Measurements from ENCODE around the gene TRAF7. TPM values are rescaled to one million over a fixed set of nuclear protein-coding genes. Genes with fewer than 3 reads are reported as not detected.

The TRAF7 gene
- total and polyA plus RNA-seq, 2 donors (not counting 1 experiment from before 2014, with no cell fraction given) = 46.1 to 50.9 TPM

- intact Hi-C loops (cut with micrococcal nuclease) = no loop called here
- no peak overlapping the region for H3K9ac ChIP-seq (ENCODE audit: low read length)
- no peak for DNase-seq
- ChIA-PET POLR2A (no interaction called here), CTCF (no interaction called here)
- peaks cover 2% of the 10 kb centered on the region for H3K4me1 Mint-ChIP-seq
- H3K4me3 ChIP-seq (ENCODE audit: control extremely low read depth in 1 of 5, extremely low read depth in 1 of 5, insufficient read depth in 1 of 5, low read depth in 2 of 5, low read length in 4 of 5) = no peak overlapping the region
- no peak for TF ChIP-seq EZH2 (IDR thresholded peaks at IDR 0.05; ENCODE audit: borderline replicate concordance, insufficient read depth, low read depth, low read length, poor library complexity, severe bottlenecking)
- TF ChIP-seq CTCF (IDR thresholded peaks at IDR 0.05) = no peak
- H3K9me3 ChIP-seq (ENCODE audit: control extremely low read depth in 1 of 3, control insufficient read depth in 2 of 3, insufficient read depth in 1 of 3, low read length in 2 of 3) = peaks cover 0 to 14% (median 0%) of the 10 kb centered on the region in 3 donors
- H3K9me3 Mint-ChIP-seq (ENCODE audit: insufficient read depth) = no peaks in the 10 kb centered on the region
- 98% methylated on average over 12 of the region's 12 CpGs for WGBS (ENCODE audit: insufficient coverage)
- no peak overlapping the region for H3K27ac Mint-ChIP-seq
- no peak for ATAC-seq (ENCODE audit: low read depth)
- H3K79me2 ChIP-seq (ENCODE audit: control insufficient read depth, insufficient read depth, low read length) = peaks cover 66% of the 10 kb centered on the region
- peaks cover 0 to 26% of the 10 kb centered on the region in 2 experiments for H3K36me3 ChIP-seq (replicated peaks in 1 of 2; ENCODE audit: control extremely low read depth in 1 of 2, control insufficient read depth in 1 of 2, extremely low read depth in 1 of 2, insufficient read depth in 2 of 2, low read length in 1 of 2)
- no peak overlapping the region for H2AFZ ChIP-seq (ENCODE audit: insufficient read depth, low read depth, low read length, poor library complexity, severe bottlenecking)
- H3K4me2 ChIP-seq (replicated peaks; ENCODE audit: low read depth, low read length, poor library complexity, severe bottlenecking) = no peak overlapping the region
- H3K27me3 ChIP-seq (replicated peaks in 1 of 4; ENCODE audit: control extremely low read depth in 1 of 4, control insufficient read depth in 3 of 4, insufficient read depth in 4 of 4, low read length in 3 of 4) = no peaks in the 10 kb centered on the region
- H3K27me3 Mint-ChIP-seq = no peaks in the 10 kb centered on the region
- H3K4me1 ChIP-seq (ENCODE audit: control insufficient read depth in 2 of 2, insufficient read depth in 2 of 2, low read length in 2 of 2) = peaks cover 0 to 4% of the 10 kb centered on the region in 2 donors
- H3K4me3 Mint-ChIP-seq = no peak overlapping the region
- H3K27ac ChIP-seq (ENCODE audit: low read length in 2 of 2) = no peak overlapping the region
- peaks cover 41% of the 10 kb centered on the region for H4K20me1 ChIP-seq (ENCODE audit: control insufficient read depth, insufficient read depth, low read length, poor library complexity, severe bottlenecking)
Observed at GRCh38 chr16:2165861-2166260, 10.3 kb downstream of the TRAF7 start.

GRCh38 chr16:2166263-2167067 lies 10.9 kb downstream of the TRAF7 start:
- TF ChIP-seq EZH2 (IDR thresholded peaks at IDR 0.05; ENCODE audit: borderline replicate concordance, insufficient read depth, low read depth, low read length, poor library complexity, severe bottlenecking) (no peak), CTCF (IDR thresholded peaks at IDR 0.05) (no peak)
- Mint-ChIP-seq H3K4me3 (no peak overlapping the region), H3K4me1 (no peaks in the 10 kb centered on the region), H3K27ac (no peak overlapping the region), H3K9me3 (ENCODE audit: insufficient read depth) (no peaks in the 10 kb centered on the region), H3K27me3 (no peaks in the 10 kb centered on the region)
- DNase-seq (no peak), ATAC-seq (ENCODE audit: low read depth) (no peak)
- Histone ChIP-seq H3K36me3 (replicated peaks in 1 of 2; ENCODE audit: control extremely low read depth in 1 of 2, control insufficient read depth in 1 of 2, extremely low read depth in 1 of 2, insufficient read depth in 2 of 2, low read length in 1 of 2) (peaks cover 0 to 26% of the 10 kb centered on the region in 2 experiments), H3K79me2 (ENCODE audit: control insufficient read depth, insufficient read depth, low read length) (peaks cover 60% of the 10 kb centered on the region), H2AFZ (ENCODE audit: insufficient read depth, low read depth, low read length, poor library complexity, severe bottlenecking) (no peak overlapping the region), H3K27me3 (replicated peaks in 1 of 4; ENCODE audit: control extremely low read depth in 1 of 4, control insufficient read depth in 3 of 4, insufficient read depth in 4 of 4, low read length in 3 of 4) (no peaks in the 10 kb centered on the region), H3K4me2 (replicated peaks; ENCODE audit: low read depth, low read length, poor library complexity, severe bottlenecking) (no peak overlapping the region), H3K4me3 (ENCODE audit: control extremely low read depth in 1 of 5, extremely low read depth in 1 of 5, insufficient read depth in 1 of 5, low read depth in 2 of 5, low read length in 4 of 5) (no peak overlapping the region), H4K20me1 (ENCODE audit: control insufficient read depth, insufficient read depth, low read length, poor library complexity, severe bottlenecking) (peaks cover 36% of the 10 kb centered on the region), H3K27ac (ENCODE audit: low read length in 2 of 2) (no peak overlapping the region), H3K4me1 (ENCODE audit: control insufficient read depth in 2 of 2, insufficient read depth in 2 of 2, low read length in 2 of 2) (peaks cover 0 to 3% of the 10 kb centered on the region in 2 donors), H3K9me3 (ENCODE audit: control extremely low read depth in 1 of 3, control insufficient read depth in 2 of 3, insufficient read depth in 1 of 3, low read length in 2 of 3) (peaks cover 0 to 14% (median 0%) of the 10 kb centered on the region in 3 donors), H3K9ac (ENCODE audit: low read length) (no peak overlapping the region)
- intact Hi-C loops (cut with micrococcal nuclease) = no loop called here
- POLR2A ChIA-PET = no interaction called here
- WGBS (ENCODE audit: insufficient coverage) = 99% methylated on average over 16 of the region's 17 CpGs
- CTCF ChIA-PET = no interaction called here
